Right kidney (tissue), 1 donor: ENCODE data around the gene MTMR1.

Experiments
- DNase-seq: peaks from one replicate; pipeline ENCODE4 v3.0.0-alpha.2; 2016

MTMR1 gene

DNA sequence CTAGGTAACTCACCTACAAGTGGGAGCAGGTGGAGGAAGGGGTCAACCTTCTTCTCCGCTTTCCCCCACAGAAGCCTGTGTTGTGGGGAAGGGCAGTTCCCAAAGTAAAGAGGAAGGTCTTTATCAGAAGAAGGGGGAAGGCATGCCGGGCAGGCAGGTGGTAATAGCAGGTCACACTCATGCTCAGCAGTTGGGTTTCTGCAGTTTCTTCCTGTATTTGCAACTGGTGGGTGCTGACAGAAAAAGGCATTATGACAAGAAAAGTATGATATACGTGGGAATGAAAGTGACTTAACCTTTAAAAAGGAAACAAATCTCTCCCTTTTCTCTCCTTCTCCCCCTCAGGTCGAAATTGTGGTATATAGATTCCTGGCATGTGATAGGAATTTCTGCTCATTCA lies 3.7 kb downstream of the MTMR1 start:
- no peak for DNase-seq

DNA sequence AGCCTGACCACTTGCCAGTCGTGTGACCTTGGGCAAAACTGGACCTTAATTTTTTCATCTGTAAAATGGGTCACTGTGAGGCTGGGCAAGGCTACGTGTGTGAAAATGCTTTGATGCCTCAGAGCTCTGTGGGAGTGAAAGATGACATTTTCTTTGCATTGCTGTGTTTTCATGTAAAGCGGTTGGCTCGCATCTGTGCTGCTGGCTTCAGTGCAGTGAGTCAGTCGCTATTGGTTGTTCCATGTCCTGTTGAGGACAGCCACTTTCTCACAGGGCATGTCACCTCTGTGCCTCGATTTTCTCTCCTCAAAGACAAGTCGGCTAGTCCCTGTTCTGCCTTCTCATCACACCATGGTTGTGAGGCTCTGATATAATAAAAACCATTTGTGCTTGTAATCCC lies 4.4 kb downstream of the MTMR1 start:
- no peak for DNase-seq

- no peak for DNase-seq
These were observed 5.8 kb downstream of the MTMR1 start for GRCh38 chrX:150698981-150699380.

DNA sequence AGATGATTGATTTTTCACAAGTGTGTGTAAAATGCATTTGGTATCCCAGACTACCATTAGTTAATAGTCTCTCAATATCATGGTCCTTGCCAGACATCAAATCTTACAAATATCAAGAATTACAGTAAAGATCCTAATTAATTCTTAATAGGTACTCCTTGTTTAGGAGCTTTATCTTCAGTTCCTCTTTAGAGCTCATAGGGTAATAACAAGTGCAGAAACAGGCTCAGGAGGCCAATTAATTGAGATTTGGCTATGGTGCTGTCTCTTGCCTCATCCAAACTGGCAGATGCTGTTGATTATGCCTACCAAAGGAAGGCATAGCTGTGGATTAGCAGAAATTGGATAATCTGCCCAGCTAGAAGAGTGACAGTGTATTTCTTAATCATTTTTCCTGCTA lies 6.9 kb downstream of the MTMR1 start:
- DNase-seq, result no peak

DNA sequence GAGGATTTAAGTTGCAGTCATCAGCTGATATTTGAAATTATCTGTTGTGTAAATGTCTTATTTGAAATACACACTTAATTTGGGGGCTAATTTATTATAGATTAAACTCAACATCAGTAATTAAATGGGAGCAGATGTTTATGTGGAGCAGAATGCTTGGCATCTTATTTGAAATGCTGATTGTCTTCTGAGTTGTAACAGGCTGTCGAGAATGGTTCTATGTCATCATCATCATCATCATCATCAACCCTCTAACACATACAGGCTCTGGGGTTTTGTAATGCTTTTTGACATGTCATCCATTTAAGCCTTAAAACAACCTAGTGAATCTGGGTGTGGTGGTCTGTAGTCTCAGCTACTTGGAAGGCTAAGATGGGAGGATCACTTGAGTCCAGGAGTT lies 8.2 kb downstream of the MTMR1 start:
- DNase-seq, result no peak

- no peak for DNase-seq
These were observed 9.9 kb downstream of the MTMR1 start for GRCh38 chrX:150702966-150703694.

DNA sequence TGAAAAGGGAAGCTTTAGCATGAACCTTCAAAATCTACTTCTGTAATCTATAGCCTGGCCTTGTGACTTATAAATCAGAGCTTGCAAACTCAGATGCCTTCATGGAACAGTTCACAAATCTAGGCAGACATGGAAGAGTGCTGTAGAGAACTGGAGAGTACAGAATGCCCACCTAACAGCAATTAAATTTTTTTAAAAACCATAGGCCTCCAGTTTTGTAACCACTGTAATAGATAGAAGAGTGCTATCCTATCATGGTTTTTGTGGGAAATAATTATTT lies 10.4 kb downstream of the MTMR1 start:
- no peak for DNase-seq

GRCh38 chrX:150704030-150704613 lies 10.9 kb downstream of the MTMR1 start:
- DNase-seq, result no peak

- DNase-seq, result no peak
These were observed 19.4 kb downstream of the MTMR1 start for GRCh38 chrX:150712619-150713018.

GRCh38 chrX:150715184-150715583 lies 22.0 kb downstream of the MTMR1 start:
- DNase-seq, result no peak

DNA sequence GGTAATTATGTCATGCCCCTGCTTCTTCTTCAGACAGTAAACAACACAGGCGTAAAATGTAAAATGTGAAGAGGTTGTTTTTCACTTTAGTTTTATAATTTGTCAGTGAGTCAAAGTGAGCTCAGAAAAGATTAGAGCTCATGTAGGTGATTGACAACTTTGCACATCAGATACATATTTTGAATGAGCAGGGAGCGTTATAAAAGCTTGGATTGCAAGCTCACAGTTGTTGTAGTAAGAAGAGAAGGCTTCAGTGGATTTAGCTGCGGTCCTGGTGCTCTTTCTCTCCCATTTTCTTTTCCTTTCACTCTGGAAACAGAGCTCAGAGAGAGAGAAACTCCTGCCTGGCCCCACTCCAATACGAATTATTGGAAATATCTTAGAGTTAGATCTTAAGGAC lies 26.4 kb downstream of the MTMR1 start:
- DNase-seq, result no peak

DNA sequence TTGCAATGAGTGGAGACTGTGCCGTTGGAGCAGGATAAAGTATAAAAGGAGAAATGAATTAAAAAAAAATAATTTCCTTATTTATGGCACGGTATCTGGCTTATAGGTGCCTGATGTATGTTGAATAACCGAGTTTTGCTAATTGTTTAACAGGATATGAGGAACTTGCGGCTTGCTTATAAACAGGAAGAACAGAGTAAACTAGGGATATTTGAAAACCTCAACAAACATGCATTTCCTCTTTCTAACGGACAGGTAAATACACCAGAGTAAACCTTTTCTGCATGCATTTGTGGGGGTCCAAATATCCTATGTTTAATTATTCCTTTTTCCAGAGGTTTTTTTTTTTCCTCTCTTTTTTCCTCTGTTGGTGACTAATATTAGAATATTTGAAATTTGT lies 36.8 kb downstream of the MTMR1 start:
- no peak for DNase-seq

GRCh38 chrX:150730719-150731118 lies 37.5 kb downstream of the MTMR1 start:
- DNase-seq, result no peak

DNA sequence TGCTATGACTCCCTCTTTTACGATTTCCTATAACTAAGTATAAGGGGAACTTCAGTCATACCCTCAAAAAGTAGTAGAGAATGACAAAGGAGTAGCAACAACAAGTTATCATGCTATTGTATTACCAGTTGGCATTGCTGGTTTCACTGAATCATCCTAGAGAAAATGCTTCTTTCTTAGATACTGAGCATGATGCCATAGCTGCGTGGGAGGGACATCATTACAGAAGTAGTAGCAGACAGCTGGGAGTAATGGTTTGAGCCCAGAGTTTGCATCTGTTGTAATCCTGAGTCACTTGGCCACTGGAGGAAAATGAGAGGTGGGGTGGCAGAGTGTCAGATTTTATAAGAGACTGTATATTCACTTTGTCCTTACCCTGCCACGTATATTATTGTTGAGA lies 38.6 kb downstream of the MTMR1 start:
- DNase-seq, result no peak

DNA sequence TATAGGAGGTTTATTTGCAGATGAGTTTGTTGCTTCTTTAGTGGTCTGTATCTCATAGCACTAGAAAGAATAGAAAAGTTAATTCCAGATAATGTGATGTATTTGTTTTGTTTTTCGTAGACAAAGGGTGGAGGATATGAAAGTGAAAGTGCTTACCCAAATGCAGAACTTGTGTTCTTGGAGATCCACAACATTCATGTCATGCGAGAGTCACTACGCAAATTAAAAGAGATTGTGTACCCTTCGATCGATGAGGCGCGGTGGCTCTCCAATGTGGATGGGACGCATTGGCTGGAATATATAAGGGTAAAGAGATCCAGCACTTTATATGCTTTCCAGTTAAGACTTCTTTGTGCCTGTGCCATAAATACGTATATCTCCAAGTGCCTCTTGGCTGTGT lies 43.3 kb downstream of the MTMR1 start:
- no peak for DNase-seq

- no peak for DNase-seq
These were observed 58.9 kb downstream of the MTMR1 start for GRCh38 chrX:150752124-150752523.

GRCh38 chrX:150753357-150753756 lies 60.2 kb downstream of the MTMR1 start:
- no peak for DNase-seq

GRCh38 chrX:150753968-150754367 lies 60.8 kb downstream of the MTMR1 start:
- DNase-seq, result no peak

GRCh38 chrX:150757371-150757770 lies 64.2 kb downstream of the MTMR1 start:
- no peak for DNase-seq

DNA sequence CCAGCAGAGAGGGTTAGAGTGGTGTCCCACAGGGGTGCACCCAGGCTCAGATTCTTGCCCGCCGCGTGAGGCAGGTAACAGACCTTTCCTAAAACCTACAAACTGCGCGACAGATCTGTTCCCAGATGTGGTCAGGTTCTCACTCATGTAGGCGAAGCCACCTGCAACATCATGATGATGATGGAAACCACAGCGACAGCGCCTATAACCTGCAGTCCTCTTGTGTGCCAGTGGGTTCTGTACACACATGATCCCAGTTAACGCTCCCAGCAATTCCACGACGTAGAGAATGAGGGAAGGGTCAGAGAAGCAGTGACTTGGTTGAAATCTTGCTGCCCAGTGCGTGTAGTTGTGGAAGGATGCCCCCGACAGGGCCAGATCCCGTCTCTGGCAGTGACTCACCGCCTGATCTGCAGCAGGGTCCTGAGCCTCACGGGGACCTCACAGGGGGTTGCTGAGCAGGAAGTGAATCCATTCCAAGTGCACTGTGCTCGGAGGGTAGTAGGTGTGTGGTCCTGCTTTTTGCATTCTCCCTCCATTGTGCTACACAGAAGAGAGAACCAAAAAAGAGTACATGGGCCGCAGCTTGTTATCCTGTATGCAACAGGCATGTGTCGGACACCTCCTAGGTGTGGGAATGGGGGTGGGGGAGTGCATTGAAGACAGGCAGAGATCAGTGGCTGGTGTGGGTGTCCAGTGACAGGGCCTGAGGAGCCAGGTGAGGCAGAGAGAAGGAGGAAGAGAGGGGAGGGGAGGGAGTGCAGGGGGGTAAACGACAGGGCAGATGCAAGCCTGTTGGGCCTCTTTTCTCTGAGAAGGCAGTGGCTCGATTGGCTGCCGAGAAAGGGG lies 66.6 kb downstream of the MTMR1 start:
- DNase-seq, result no peak

DNA sequence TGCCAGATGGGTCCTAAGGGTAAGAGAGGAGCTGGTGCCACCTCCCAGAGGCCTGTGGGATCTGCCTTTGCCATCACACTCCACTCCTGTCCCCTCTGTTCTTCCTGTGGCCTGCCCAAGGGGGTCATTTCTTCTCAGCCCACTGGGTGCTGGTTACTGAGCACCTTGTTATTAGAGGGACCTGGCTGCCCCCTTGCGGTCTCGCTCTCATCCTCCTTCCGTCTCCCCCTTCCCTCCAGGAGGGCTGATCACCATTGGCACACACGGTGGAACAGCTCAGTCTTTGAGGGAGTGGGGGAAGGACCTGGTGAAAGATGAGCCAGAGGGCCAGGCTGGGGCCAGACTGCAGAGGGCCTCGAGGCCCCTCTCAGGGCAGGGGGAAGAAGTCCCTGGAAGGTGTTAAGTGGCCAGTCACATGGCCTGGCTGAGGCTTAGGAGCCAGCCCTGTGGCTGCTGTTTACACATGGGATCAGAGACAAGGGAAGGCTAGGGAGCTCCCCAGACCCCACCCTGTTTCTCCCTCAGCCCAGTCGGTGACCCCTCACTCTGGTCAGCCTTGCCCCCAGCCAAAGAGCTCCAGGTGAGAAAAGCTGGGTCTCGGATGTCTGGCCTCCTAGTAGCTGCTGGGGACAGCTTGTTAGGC lies 68.1 kb downstream of the MTMR1 start:
- DNase-seq, result no peak

GRCh38 chrX:150761819-150762216 lies 68.6 kb downstream of the MTMR1 start:
- no peak for DNase-seq
